K562 (cell line): ENCODE results near the gene GABRA5.

Experiments used
- IRF2 ChIP-seq: sonication (generic); formaldehyde crosslinking; IDR thresholded peaks from 2 replicates; pipeline ENCODE4 v1.8.1; 2022; ENCODE audit warnings: mild to moderate bottlenecking, missing genetic modification reagents
- NR2C2 ChIP-seq, 2 experiments: fragments of 200-800 bp in 1 of 2; sonication (Bioruptor generic) in 1 of 2; sonication (generic) in 1 of 2; formaldehyde crosslinking in 1 of 2; IDR thresholded peaks; 2 replicates each; pipeline versions ENCODE4 v1.6.1 to v1.8.0; 2016 to 2022; ENCODE audit warnings: mild to moderate bottlenecking in 1 of 2, missing compliant biosample characterization in 1 of 2, missing genetic modification characterization in 1 of 2, missing genetic modification reagents in 1 of 2
- RBM34 ChIP-seq: fragments of 200-400 bp; formaldehyde crosslinking; IDR thresholded peaks from 2 replicates; pipeline ENCODE4 v1.6.1; 2018; ENCODE audit warnings: low read length, borderline replicate concordance; ENCODE audit not compliant: insufficient read depth
- SP1 ChIP-seq: sonication (generic); formaldehyde crosslinking; IDR thresholded peaks from 2 replicates; pipeline ENCODE4 v1.8.1; 2022; ENCODE audit warnings: mild to moderate bottlenecking, missing genetic modification reagents
- ZNF274 ChIP-seq: IDR thresholded peaks from 2 replicates; pipeline ENCODE4 v1.6.1; 2011; ENCODE audit warnings: low read depth, mild to moderate bottlenecking, low read length, moderate library complexity, borderline replicate concordance
- TF ChIP-seq, protein P1 (sequence below), 2 experiments: fragments of 450-650 bp; formaldehyde crosslinking in 1 of 2; IDR thresholded peaks; 2 replicates each; pipeline versions ENCODE4 v1.4.0 to v1.6.1; 2014 to 2020; ENCODE audit warnings: mild to moderate bottlenecking in 2 of 2, borderline replicate concordance in 1 of 2, low read depth in 1 of 2
- TF ChIP-seq, protein P2 (sequence below): sonication (generic); formaldehyde crosslinking; IDR thresholded peaks from 2 replicates; pipeline ENCODE4 v1.8.0; 2022; ENCODE audit warnings: mild to moderate bottlenecking, low read depth, missing genetic modification reagents
- TF ChIP-seq, protein P3 (sequence below), 2 experiments: IDR thresholded peaks in 1 of 2; conservative IDR thresholded peaks in 1 of 2; 2 replicates each; pipeline ENCODE4 v1.6.1; 2016; ENCODE audit warnings: low read depth in 2 of 2, mild to moderate bottlenecking in 1 of 2, missing compliant biosample characterization in 1 of 2, missing genetic modification characterization in 1 of 2, moderate library complexity in 1 of 2

GRCh38 chr15:26886566-26886965, 19.7 kb downstream of the GABRA5 start:
- TF ChIP-seq SP1 (CRISPR knock-in tag), result no peak
- TF ChIP-seq, protein P1, sequence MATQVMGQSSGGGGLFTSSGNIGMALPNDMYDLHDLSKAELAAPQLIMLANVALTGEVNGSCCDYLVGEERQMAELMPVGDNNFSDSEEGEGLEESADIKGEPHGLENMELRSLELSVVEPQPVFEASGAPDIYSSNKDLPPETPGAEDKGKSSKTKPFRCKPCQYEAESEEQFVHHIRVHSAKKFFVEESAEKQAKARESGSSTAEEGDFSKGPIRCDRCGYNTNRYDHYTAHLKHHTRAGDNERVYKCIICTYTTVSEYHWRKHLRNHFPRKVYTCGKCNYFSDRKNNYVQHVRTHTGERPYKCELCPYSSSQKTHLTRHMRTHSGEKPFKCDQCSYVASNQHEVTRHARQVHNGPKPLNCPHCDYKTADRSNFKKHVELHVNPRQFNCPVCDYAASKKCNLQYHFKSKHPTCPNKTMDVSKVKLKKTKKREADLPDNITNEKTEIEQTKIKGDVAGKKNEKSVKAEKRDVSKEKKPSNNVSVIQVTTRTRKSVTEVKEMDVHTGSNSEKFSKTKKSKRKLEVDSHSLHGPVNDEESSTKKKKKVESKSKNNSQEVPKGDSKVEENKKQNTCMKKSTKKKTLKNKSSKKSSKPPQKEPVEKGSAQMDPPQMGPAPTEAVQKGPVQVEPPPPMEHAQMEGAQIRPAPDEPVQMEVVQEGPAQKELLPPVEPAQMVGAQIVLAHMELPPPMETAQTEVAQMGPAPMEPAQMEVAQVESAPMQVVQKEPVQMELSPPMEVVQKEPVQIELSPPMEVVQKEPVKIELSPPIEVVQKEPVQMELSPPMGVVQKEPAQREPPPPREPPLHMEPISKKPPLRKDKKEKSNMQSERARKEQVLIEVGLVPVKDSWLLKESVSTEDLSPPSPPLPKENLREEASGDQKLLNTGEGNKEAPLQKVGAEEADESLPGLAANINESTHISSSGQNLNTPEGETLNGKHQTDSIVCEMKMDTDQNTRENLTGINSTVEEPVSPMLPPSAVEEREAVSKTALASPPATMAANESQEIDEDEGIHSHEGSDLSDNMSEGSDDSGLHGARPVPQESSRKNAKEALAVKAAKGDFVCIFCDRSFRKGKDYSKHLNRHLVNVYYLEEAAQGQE (IDR thresholded peaks at IDR 0.05; ENCODE audit: borderline replicate concordance), result no peak
- TF ChIP-seq, protein P1 (CRISPR knock-in tag; IDR thresholded peaks at IDR 0.05; ENCODE audit: low read depth), result no peak
- TF ChIP-seq ZNF274, result no peak
- TF ChIP-seq, protein P2, sequence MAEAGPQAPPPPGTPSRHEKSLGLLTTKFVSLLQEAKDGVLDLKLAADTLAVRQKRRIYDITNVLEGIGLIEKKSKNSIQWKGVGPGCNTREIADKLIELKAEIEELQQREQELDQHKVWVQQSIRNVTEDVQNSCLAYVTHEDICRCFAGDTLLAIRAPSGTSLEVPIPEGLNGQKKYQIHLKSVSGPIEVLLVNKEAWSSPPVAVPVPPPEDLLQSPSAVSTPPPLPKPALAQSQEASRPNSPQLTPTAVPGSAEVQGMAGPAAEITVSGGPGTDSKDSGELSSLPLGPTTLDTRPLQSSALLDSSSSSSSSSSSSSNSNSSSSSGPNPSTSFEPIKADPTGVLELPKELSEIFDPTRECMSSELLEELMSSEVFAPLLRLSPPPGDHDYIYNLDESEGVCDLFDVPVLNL, result no peak
- no peak for TF ChIP-seq IRF2 (CRISPR knock-in tag)
- no peak for TF ChIP-seq NR2C2 (CRISPR knock-in tag; IDR thresholded peaks at IDR 0.05)
- no peak for TF ChIP-seq NR2C2 (tag; IDR thresholded peaks at IDR 0.05)
- TF ChIP-seq, protein P3, sequence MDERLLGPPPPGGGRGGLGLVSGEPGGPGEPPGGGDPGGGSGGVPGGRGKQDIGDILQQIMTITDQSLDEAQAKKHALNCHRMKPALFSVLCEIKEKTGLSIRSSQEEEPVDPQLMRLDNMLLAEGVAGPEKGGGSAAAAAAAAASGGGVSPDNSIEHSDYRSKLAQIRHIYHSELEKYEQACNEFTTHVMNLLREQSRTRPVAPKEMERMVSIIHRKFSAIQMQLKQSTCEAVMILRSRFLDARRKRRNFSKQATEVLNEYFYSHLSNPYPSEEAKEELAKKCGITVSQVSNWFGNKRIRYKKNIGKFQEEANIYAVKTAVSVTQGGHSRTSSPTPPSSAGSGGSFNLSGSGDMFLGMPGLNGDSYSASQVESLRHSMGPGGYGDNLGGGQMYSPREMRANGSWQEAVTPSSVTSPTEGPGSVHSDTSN (CRISPR knock-in tag; IDR thresholded peaks at IDR 0.05; ENCODE audit: low read depth), result no peak
- TF ChIP-seq, protein P3 (tag; conservative IDR thresholded peaks at IDR 0.05; ENCODE audit: low read depth), result no peak
- no peak for TF ChIP-seq RBM34
